Nucleus accumbens (tissue), 56 donors: Measurements from ENCODE around the gene CAMTA2.
"Not testable (repeated sequence)": the region's sequence is repeated elsewhere in the genome, so short reads cannot be mapped to it uniquely, and the experiment has no call there.

Experiments used
- DNase-seq, 56 donors: peaks; one replicate each; lab custom pipeline; 2025; lab: John Stamatoyannopoulos, UW

The CAMTA2 gene

DNA sequence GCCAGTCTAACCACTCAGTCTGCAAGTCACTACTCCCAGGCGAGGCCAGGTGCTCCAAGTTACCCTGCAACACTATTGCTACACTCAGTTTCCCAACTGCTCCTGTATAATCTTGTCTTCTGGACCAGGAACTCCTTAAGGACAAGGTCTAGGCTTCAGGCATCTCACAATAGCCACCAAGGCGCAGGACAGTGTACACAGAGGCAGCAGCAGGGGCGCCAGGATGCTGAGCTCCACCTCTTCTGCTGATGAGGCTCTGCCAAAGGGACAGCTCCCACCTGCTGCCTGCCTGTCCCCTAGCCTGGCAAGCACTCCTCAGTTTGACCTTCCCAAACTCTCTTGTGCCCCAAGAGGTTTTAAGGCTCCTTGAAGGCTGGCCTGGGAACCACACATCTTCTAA lies 51.0 kb downstream of the CAMTA2 start:
- no peak for DNase-seq

DNA sequence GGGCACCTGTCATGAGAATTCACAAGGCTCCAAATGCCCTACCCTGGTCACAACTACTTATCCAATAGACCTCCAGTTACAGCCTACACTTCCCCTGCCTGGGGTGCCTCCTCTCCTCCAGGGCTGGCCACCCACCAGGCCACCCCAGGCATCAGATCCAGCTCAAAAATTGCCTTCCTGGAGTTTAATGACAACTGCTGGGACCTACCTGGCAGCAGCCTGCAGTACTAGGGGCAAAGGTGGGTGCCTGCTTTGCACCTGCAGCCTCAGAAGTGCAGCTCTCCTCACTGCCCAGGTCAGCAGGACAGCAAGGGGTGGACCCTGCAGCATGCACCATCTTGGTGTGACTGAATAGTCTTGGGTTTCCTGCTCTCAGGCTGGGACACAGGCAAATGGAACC lies 51.8 kb downstream of the CAMTA2 start:
- DNase-seq, result no peak

DNA sequence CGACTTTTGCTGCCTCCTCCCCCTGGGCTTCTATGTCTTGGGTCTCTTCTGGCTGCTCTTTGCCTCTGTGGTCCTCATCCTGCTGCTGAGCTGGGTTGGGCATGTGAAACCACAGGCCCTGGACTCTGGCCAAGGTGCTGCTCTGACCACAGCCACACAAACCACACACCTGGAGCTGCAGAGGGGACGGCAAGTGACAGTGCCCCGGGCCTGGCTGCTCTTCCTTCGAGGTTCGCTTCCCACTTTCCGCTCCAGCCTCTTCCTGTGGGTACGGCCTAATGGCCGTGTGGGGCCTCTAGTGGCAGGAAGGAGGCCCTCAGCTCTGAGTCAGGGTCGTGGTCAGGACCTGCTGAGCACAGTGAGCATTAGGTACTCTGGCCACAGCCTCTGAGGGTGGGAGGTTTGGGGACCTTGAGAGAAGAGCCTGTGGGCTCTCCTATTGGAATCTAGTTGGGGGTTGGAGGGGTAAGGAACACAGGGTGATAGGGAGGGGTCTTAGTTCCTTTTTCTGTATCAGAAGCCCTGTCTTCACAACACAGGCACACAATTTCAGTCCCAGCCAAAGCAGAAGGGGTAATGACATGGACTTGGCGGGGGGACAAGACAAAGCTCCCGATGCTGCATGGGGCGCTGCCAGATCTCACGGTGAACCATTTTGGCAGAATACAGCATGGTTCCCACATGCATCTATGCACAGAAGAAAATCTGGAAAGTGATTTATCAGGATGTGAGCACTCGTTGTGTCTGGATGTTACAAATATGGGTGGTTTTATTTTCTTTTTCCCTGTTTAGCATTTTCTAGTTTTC lies 53.1 kb downstream of the CAMTA2 start:
- peak in 2 of 56 donors; percentile 15 to 25 for DNase-seq

DNA sequence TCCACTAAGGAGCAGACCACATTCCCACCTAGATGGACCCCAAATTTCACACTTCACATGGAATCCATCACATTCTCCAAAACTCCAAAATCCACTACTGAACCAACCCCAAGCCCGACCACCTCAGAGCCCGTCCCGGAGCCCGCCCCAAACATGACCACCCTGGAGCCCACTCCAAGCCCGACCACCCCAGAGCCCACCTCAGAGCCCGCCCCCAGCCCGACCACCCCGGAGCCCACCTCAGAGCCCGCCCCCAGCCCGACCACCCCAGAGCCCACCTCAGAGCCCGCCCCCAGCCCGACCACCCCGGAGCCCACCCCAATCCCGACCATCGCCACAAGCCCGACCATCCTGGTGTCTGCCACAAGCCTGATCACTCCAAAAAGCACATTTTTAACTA lies 53.8 kb downstream of the CAMTA2 start:
- DNase-seq, result no peak

DNA sequence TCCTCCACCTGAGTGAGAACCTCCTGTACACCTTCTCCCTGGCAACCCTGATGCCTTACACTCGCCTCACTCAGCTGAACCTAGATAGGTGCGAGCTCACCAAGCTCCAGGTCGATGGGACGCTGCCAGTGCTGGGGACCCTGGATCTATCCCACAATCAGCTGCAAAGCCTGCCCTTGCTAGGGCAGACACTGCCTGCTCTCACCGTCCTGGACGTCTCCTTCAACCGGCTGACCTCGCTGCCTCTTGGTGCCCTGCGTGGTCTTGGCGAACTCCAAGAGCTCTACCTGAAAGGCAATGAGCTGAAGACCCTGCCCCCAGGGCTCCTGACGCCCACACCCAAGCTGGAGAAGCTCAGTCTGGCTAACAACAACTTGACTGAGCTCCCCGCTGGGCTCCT lies 54.7 kb downstream of the CAMTA2 start:
- no peak for DNase-seq

DNA sequence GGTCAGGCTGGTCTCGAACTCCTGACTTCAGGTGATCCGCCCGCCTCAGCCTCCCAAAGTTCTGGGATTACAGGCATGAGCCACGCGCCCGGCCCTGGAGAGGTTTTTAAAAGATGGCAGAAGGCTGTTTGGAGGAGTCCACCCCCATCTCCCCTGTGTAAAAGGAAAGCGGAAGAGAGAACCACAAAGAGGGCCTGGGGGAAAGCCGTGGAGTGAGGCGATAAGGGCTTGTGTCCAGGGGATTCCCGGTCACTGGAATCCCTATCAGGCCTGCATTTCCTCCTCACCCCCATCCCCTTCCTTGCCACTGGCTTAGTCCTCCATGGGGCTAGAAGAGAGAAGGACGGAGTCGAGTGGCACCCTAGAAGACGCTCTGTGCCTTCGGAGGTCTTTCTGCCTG lies 55.5 kb downstream of the CAMTA2 start, which contains the start of gene GP1BA:
TSS of gene GP1BA (plus strand) at position 315 of the 400 bp plus-strand sequence. CDS start 328 bp downstream, outside the sequence.
- DNase-seq, result no peak

DNA sequence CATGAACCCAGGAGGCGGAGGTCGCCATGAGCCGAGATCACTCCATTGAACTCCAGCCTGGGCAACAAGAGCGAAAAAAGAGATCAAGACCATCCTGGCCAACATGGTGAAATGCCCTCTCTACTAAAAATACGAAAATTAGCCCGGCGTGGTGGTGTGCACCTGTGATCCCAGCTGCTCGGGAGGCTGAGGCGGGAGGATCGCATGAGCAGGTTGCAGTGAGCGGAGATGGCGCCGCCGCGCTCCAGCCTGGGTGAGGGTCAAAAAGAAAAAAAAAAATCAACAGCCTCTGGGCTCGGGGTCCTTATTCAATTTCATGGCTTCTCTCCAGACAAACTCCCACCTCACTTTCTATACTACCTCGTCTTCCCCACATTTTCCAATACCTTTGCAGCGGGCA lies 58.6 kb downstream of the CAMTA2 start:
- no peak for DNase-seq

DNA sequence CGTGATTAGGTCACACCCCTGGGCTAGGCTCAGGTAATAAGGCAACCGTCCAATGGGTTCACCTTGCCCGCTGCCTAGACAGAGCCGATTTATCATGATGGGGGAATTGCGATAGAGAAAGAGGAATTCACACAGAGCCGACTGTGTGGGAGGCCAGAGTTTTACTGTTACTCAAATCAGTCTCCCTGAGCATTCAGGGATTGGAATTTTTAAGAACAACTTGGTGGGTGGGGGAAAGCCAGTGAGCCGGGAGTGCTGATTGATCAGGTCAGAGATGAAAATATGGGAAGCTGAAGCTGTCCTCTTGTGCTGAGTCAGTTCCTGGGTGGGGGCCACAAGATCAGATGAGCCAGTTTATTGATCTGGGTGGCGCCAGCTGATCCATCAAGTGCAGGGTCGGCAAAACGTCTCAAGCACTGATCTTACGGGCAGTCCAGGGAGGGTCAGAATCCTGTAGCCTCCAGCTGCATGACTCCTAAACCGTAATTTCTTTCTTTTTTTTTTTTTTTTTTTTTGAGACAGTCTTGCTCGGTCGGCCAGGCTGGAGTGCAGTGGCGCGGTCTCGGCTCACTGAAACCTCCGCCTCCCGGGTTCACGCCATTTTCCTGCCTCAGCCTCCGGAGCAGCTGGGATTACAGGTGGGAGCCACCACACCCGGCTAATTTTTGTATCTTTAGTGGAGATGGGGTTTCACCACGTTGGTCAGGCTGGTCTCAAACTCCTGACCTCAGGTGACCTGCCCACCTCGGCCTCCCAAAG lies 60.7 kb downstream of the CAMTA2 start:
- not testable (repeated sequence) for DNase-seq

DNA sequence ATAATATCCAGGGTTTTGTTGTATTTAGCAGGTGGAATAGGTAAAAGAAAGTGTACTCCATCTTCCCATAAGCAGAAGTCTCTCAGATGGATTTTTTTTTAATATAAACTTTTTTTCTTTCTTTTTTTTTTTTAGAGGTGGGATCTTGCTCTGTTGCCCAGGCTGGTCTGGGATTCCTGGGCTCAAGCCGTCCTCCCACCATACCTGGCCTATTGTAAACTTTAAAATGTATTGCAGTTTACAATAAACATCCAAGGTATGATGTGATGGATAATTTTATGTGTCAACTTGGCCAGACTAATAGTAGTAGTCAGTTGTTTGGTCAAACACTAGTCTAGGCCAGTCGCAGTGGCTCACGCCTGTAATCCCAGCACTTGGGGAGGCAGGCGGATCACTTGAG lies 66.2 kb downstream of the CAMTA2 start:
- DNase-seq, result no peak

DNA sequence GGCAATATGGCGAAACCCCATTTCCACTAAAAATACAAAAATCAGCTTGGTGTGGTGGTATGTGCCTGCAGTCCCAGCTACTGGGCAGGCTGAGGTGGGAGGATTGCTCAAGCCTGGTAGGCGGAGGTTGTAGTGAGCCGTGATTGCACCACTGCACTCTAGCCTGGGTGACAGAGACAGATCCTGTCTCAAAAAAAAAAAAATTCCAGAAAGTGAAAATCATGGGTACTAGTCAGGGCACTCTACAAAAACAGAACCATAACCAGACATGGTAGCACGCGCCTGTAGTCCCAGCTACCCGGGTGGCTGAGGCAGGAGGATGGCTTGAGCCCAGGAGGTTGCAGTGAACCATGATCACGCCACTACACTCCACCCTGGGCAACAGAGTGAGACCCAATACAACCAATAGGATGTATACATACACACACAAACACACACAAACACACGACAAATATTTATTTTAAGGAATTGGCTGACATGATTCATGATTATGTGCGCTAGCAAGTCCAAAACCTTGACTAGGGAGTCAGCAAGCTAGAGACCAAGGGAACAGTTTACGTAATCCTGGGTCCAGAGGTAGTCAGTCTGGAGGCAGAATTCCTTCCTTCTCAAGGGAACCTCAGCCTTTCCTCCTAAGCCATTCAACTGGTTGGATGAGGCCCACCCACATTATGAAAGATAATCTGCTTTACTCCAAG lies 67.0 kb downstream of the CAMTA2 start:
- no peak for DNase-seq

DNA sequence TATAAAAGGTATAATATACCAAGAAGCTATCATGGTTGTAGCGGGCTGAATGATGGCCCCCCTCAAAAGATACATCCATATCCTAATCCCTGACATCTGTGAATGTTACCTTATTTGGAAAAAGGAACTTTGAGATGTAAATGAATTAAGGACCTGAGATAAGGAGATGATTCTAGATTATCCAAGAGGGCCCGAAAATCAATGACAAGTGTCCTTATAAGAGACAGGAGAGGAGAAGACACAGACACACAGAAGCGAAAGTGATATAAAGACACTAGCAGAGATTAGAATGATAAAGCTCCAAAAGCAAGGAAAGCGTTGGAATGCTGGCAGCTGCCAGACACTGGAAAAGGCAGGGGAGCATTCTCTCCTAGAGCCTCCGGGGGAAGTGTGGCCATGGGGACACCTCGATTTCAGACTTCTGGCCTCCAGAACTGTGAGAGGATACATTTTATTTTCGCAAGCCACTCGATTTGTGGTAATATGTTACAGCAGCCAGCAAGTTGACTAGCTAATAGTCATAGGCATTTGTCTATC lies 67.9 kb downstream of the CAMTA2 start:
- no peak for DNase-seq
